Activated T-cell treated with anti-CD3 and anti-CD28 coated beads, Interleukin-2, amount 50 U/mL, for 4 hours (primary cell): Measurements from ENCODE around the gene AIG1. TPM values are rescaled to one million over a fixed set of nuclear protein-coding genes. Genes with fewer than 3 reads are reported as not detected.
"Not testable (repeated sequence)": the region's sequence is repeated elsewhere in the genome, so short reads cannot be mapped to it uniquely, and the experiment has no call there.

Experiments used
- ATAC-seq, 2 donors: fragments of 200-7000 bp; cut with Tn5 transposase; one replicate each; pipeline ENCODE4 v1.10.0; 2021
- DNase-seq: peaks from one replicate; pipeline ENCODE4 v3.0.0-alpha.2; 2020
- H3K27me3 Mint-ChIP-seq: one replicate; pipeline ENCODE4 v1.8.0; 2021; ENCODE audit warnings: low read depth, mixed read lengths
- H3K36me3 Mint-ChIP-seq: one replicate; pipeline ENCODE4 v1.8.0; 2022; ENCODE audit warnings: mixed read lengths; ENCODE audit not compliant: insufficient read depth
- H3K4me1 Mint-ChIP-seq: one replicate; pipeline ENCODE4 v1.8.0; 2021; ENCODE audit warnings: low read depth, mixed read lengths
- H3K4me3 Mint-ChIP-seq: one replicate; pipeline ENCODE4 v1.8.0; 2021; ENCODE audit warnings: mild to moderate bottlenecking, moderate library complexity, mixed read lengths
- H3K9me3 Mint-ChIP-seq: one replicate; pipeline ENCODE4 v1.8.0; 2021; ENCODE audit warnings: mixed read lengths
- total RNA-seq, 3 donors: library from RNA; stranded (reverse); gene quantifications; one replicate each; pipeline ENCODE4 v1.2.1, GENCODE V29; 2021

Gene AIG1
- total RNA-seq, 3 donors from 2014 or later = 3.9 to 7.6 (median 5.5) TPM

DNA sequence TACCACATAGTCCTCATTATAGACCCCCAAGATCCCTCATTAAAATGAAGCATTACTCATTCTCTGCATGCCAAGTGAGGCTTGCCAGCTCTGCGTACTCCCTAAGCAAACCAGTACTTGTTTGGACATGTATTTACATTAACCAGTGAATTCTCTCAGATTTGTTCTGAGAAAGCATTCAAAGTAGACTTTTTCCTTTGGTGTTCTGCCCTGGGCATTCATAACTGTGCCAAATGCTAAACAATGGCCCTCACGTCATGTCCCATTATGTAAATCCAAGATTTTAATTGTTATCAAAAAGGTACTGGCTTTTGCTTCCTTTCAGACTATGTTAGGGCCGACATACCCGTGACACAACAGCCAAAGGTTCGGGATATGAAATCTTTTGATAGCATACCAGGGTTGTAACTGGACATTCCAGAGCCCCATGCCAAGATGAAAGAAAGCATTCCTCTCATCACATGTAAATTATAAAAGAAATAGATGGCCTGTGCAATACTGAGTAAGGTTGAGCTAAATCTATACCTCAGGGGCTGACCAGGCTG lies 225.6 kb downstream of the AIG1 start:
- H3K36me3 Mint-ChIP-seq = peaks cover 1% of the 10 kb centered on the region
- H3K4me3 Mint-ChIP-seq = no peak overlapping the region
- no peaks in the 10 kb centered on the region for H3K4me1 Mint-ChIP-seq
- ATAC-seq (no peak), DNase-seq (no peak)
- no peaks in the 10 kb centered on the region for H3K9me3 Mint-ChIP-seq
- H3K27me3 Mint-ChIP-seq = no peaks in the 10 kb centered on the region

DNA sequence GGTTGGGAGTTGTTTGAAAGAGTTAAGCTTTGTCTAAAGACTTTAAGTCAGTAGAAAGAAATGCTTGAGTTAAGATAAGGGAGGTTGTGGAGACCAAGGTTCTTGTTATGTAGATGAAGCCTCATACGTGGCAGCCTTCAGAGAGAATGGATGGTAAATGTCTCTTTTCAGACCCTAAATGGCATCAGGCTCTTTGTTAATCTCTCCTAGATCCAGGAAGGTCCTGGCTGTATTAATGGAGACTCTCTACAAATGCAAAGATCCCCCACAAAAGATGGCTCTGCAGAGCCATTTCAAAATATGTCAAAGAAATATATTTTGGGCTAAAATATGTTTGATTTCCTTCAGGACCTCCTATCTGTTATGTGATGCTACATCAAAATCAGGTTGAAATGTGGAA lies 228.2 kb downstream of the AIG1 start:
- H3K4me3 Mint-ChIP-seq = no peak overlapping the region
- no peaks in the 10 kb centered on the region for H3K27me3 Mint-ChIP-seq
- H3K36me3 Mint-ChIP-seq = peaks cover 1% of the 10 kb centered on the region
- H3K4me1 Mint-ChIP-seq = no peaks in the 10 kb centered on the region
- H3K9me3 Mint-ChIP-seq = no peaks in the 10 kb centered on the region
- no peak for ATAC-seq
- no peak for DNase-seq

DNA sequence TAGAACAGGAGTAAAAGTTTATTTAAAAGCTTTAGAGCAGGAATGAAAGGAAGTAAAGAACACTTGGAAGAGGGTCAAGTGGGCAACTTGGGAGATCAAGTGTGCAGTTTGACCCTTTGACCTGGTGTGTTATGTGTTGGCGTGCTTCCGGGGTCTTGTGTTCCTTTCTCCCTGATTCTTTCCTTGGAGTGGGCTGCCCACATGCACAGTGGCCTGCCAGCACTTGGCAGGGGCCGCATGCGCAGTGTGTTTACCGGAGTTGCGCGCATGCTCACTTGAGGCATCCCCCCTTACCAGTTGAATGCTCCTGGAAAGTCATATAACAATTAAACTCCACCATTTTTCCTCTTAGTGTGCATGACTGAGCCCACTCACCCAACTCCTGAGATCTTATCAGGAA lies 229.5 kb downstream of the AIG1 start:
- ATAC-seq = no peak
- Mint-ChIP-seq H3K4me1 (no peaks in the 10 kb centered on the region), H3K27me3 (no peaks in the 10 kb centered on the region), H3K4me3 (no peak overlapping the region), H3K36me3 (peaks cover 1% of the 10 kb centered on the region), H3K9me3 (no peaks in the 10 kb centered on the region)
- no peak for DNase-seq

DNA sequence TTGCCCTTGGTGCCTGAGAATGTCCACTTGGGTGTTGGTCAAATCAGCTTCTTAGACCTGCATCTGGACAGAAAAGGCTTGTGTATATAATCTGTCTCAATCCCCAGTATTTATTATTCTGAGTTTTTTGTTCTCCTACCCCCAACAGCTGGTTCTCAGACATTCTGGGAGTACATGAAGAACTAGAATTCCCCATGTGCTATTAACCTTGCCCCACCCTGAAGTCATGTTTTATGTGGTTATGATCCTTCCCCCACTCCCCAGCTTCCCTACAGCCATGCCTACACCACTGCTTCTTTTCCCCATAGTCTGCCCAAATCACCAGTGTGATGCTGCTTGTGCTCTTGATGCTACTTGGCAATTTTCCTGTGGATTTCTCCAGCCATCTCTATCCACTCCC lies 232.8 kb downstream of the AIG1 start:
- H3K36me3 Mint-ChIP-seq = peaks cover 3% of the 10 kb centered on the region
- H3K4me1 Mint-ChIP-seq = no peaks in the 10 kb centered on the region
- ATAC-seq = no peak
- DNase-seq = no peak
- H3K9me3 Mint-ChIP-seq = peaks cover 9% of the 10 kb centered on the region
- H3K4me3 Mint-ChIP-seq = no peak overlapping the region
- H3K27me3 Mint-ChIP-seq = no peaks in the 10 kb centered on the region

DNA sequence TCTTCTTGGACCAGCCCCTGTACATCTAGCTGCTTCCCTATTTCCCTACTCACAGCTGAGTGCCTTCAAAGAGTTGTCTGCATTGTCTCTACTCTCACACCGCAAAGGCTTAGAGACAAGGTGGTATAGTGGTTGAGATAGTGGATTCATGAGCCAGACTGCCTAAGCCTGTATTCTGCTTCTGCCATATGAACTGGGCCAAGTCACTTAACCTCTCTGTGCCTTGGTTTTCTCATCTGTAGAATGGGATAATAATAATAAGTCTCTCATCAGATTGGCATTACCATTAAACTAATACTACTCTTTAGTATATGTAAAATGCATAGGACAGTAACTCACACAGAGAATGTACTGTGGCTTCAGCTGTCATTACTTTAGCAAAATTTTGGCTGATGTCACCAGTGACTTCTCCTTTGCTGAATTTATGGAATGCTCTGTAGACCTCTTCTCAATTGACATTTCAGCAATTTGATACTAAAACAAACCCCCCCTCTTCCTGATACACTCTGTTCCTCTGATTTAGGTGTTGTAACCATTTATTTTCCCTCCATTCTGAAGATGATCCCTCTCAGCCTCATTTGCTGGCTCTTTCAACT lies 233.7 kb downstream of the AIG1 start:
- Mint-ChIP-seq H3K4me1 (no peaks in the 10 kb centered on the region), H3K9me3 (peaks cover 9% of the 10 kb centered on the region), H3K36me3 (peaks cover 3% of the 10 kb centered on the region), H3K4me3 (no peak overlapping the region), H3K27me3 (no peaks in the 10 kb centered on the region)
- no peak for DNase-seq
- ATAC-seq = no peak

DNA sequence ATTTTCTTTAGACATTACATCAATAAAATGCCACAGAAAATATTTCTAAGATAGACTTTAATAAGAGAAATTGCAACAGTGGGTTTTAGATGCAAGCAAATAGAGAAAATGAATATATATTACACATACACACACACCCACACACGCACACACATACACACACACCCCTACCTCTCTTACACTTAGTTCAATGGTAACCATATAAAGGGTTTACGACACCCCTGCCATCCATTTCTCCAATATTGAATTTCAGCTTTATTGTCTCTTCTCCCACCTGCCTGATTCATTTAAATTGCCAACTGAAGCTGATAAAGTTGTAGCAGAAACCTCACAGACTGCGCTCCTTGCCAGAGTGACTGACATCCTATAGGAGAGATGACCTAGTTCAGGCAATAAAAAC lies 235.2 kb downstream of the AIG1 start:
- no peak for ATAC-seq
- DNase-seq = no peak
- Mint-ChIP-seq H3K4me3 (no peak overlapping the region), H3K4me1 (no peaks in the 10 kb centered on the region), H3K36me3 (peaks cover 3% of the 10 kb centered on the region), H3K9me3 (peaks cover 9% of the 10 kb centered on the region), H3K27me3 (no peaks in the 10 kb centered on the region)

DNA sequence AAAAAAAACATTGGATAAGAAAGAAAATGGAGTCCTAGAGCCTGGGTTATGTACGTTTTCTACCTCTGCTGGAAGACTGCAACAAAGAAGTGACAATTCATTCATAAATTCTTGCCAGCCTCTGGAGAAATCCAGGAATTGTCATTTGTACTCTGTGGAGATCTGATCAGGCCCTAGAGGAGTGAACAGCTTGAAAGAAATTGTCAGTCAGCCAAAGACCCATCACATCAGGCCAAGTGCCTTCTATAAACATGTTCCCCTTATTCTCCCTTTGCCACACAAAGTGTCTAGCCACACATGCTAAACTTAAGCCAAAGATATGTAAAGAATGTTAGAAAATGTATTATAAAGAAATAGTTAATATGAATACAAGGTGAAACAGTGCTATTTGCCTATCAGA lies 237.4 kb downstream of the AIG1 start:
- Mint-ChIP-seq H3K27me3 (no peaks in the 10 kb centered on the region), H3K9me3 (peaks cover 16% of the 10 kb centered on the region), H3K4me3 (no peak overlapping the region), H3K36me3 (peaks cover 4% of the 10 kb centered on the region), H3K4me1 (no peaks in the 10 kb centered on the region)
- ATAC-seq (no peak), DNase-seq (no peak)

DNA sequence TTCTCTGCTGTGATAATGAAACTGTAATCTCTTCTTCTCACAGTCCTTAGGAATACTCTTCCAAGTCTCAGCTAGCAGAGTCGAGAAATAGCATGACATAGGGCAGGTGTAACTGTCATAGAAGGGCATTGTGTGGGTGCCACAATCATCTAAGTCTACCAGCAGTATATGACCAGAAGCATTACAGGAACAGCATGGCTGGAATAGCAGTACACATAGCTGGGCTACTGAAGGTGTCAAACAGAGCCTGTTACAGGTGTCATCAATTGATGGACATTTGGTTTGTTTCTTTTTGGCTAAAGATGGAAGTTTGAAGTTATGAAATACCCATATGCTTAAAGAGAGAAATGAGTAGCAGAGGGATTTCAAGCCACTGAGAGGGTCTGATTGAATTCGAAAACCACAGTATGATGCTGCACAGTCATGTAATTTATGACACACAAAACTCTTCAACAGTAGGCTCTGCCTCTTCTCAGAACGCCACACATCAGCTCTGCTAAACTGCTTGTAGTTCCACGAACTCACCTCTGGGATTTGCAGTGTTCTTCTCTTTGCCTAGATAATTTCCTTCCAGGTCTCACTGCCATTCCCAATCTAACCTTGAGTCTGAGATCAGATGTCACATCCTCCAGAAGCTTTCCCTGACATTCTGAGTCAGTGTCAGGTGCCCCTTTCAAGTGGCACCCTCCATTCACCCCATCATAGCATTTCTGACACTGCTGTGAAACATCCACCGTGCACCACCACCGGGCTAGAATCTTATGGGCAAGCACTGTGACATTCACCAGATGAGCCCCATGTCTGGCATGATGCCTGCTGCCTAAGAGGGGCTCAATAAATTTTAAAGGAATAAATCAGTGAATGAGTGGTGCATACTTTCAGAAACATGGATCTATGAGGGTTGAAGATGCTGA lies 238.8 kb downstream of the AIG1 start:
- Mint-ChIP-seq H3K4me3 (no peak overlapping the region), H3K27me3 (no peaks in the 10 kb centered on the region), H3K36me3 (peaks cover 4% of the 10 kb centered on the region), H3K4me1 (no peaks in the 10 kb centered on the region), H3K9me3 (peaks cover 16% of the 10 kb centered on the region)
- DNase-seq = no peak
- peak; percentile 60 to 92 for ATAC-seq

DNA sequence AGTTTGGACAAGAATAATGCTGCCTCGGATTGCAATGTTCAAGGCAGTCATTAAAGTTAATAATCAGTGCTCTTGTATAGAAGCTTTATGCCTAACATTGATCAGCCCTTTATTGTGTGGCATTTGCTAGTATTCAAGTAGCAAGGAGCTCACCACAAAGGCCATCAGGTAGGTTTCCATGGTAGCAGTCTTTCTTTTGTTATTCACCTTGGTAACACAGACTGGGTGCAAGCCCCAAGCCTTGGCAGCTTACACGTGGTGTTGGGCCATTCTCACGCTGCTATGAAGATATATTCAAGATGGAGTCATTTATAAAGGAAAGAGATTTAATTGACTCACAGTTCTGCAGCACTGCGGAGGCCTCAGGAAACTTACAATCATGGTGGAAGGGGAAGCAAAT lies 240.5 kb downstream of the AIG1 start:
- Mint-ChIP-seq H3K36me3 (peaks cover 4% of the 10 kb centered on the region), H3K4me1 (no peaks in the 10 kb centered on the region), H3K27me3 (no peaks in the 10 kb centered on the region), H3K4me3 (no peak overlapping the region), H3K9me3 (peaks cover 16% of the 10 kb centered on the region)
- DNase-seq (no peak), ATAC-seq (no peak)

DNA sequence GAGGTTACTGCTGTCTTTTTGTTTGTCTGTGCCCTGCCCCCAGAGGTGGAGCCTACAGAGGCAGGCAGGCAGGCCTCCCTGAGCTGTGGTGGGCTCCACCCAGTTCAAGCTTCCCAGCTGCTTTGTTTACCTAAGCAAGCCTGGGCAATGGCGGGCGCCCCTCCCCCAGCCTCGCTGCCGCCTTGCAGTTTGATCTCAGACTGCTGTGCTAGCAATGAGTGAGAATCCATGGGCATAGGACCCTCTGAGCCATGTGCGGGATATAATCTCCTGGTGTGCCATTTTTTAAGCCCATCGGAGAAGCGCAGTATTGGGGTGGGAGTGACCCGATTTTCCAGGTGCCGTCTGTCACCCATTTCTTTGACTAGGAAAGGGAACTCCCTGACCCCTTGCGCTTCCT lies 247.1 kb downstream of the AIG1 start:
- H3K36me3 Mint-ChIP-seq, ATAC-seq, DNase-seq, H3K4me3 Mint-ChIP-seq, H3K27me3 Mint-ChIP-seq, H3K4me1 Mint-ChIP-seq: not testable (repeated sequence)
- peaks cover 15% of the 10 kb centered on the region for H3K9me3 Mint-ChIP-seq

DNA sequence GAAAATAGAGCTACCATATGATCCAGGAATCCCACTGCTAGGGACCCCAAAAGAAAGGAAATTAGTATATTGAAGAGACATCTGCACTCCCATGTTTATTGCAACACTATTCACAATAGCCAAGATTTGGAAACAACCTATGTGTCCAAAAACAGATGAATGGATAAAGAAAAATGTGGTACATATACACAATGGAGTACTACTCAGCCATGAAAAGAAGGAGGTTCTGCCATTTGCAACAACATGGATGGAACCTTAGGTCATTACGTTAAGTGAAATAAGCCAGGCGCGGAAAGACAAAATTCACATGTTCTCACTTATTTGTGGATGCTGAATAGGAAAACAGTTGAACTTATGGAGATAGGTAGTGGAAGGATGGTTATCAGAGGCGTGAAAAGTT lies 252.5 kb downstream of the AIG1 start:
- H3K4me3 Mint-ChIP-seq = no peak overlapping the region
- ATAC-seq (no peak), DNase-seq (no peak)
- H3K36me3 Mint-ChIP-seq = no peaks in the 10 kb centered on the region
- peaks cover 35% of the 10 kb centered on the region for H3K9me3 Mint-ChIP-seq
- peaks cover 2% of the 10 kb centered on the region for H3K27me3 Mint-ChIP-seq
- H3K4me1 Mint-ChIP-seq = no peaks in the 10 kb centered on the region

DNA sequence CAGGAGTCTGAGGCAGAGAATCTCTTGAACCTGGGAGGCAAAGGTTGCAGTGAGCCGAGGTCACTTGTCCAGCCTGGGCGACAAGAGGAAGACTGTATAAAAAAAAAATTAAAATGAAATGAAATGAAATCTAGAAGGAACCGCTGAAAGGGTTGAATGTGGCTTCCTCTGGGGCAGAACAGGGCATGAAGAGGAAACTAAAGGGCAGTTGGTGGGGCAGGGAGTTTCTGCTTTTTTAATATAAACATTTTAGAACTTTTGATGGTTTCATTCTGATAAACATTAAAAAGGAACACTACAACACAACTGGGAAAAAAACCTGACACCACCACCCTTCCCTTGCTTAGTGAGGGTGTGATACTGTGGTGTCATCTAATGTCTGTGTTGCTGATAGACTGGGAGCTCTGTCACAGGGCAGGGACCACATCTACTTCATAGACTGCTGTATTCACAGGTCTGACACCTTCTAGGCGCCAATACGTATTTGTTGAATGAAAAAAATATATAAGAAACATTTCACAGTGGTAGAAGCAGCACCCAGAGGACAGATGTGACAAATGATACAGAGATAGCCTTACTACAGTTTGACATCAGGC lies 260.9 kb downstream of the AIG1 start:
- Mint-ChIP-seq H3K36me3 (peaks cover 2% of the 10 kb centered on the region), H3K4me1 (no peaks in the 10 kb centered on the region), H3K27me3 (no peaks in the 10 kb centered on the region), H3K4me3 (no peak overlapping the region), H3K9me3 (peaks cover 22% of the 10 kb centered on the region)
- ATAC-seq (no peak), DNase-seq (no peak)

DNA sequence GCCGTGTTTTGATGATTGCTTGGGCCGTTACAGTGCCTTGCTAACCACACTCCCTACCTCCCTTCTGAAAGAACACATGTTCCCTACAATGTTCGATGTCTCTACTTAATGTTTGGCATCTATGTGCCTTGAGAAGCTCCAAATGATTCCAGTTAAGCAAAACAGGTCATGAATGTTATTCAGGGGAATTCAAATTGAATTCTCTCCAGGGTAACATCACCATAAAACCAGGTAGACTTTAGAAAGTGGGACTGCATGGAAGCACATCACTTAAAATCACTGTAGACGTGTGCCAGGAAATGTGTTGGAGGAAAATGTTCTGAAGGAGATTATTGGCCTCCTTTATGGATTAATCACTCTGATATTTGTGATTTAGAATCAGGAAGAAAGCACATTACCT lies 261.7 kb downstream of the AIG1 start:
- Mint-ChIP-seq H3K9me3 (peaks cover 17% of the 10 kb centered on the region), H3K27me3 (no peaks in the 10 kb centered on the region), H3K4me3 (no peak overlapping the region), H3K4me1 (no peaks in the 10 kb centered on the region), H3K36me3 (peaks cover 2% of the 10 kb centered on the region)
- ATAC-seq (no peak), DNase-seq (no peak)

DNA sequence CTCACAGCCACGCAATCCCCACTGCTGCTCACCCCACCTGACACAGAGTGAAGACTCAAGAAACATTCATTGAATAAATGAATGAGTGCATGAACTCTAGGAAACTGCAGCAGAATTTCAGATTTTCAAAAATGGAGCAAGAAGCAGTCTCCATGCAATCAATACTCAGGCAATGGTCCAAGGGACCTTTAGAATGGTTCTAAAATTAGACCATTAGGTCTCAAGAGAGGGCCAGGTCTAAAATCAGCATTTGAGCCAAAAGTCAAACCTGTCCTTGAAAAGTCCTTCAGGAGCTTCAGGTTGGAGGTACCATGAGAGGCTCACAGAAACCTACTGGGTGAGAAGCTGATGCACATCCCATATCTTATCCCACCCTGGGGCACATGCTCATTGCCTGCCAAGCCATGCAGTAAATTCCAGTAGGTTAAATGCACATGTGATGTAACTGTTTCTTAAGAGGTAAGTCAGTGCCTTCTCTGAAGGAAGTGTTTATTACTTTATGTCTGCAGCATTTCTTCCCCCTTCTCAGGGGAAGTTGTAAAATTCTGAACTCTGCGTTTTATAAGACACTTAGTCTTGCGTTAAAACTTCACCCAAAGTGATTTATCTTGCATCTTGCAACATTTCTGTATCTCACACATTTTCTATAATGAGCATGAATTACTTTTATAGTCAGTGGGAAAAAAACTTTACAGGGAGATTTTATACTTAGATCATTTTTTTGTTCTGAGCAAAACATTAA lies 263.2 kb downstream of the AIG1 start:
- H3K4me1 Mint-ChIP-seq = no peaks in the 10 kb centered on the region
- ATAC-seq = no peak
- H3K27me3 Mint-ChIP-seq = no peaks in the 10 kb centered on the region
- no peak overlapping the region for H3K4me3 Mint-ChIP-seq
- H3K36me3 Mint-ChIP-seq = peaks cover 2% of the 10 kb centered on the region
- peaks cover 11% of the 10 kb centered on the region for H3K9me3 Mint-ChIP-seq
- DNase-seq = no peak
